Measurements from ENCODE around the gene KCNJ12.
"Not testable (repeated sequence)": the region's sequence is repeated elsewhere in the genome, so short reads cannot be mapped to it uniquely, and the experiment has no call there.

DNA sequence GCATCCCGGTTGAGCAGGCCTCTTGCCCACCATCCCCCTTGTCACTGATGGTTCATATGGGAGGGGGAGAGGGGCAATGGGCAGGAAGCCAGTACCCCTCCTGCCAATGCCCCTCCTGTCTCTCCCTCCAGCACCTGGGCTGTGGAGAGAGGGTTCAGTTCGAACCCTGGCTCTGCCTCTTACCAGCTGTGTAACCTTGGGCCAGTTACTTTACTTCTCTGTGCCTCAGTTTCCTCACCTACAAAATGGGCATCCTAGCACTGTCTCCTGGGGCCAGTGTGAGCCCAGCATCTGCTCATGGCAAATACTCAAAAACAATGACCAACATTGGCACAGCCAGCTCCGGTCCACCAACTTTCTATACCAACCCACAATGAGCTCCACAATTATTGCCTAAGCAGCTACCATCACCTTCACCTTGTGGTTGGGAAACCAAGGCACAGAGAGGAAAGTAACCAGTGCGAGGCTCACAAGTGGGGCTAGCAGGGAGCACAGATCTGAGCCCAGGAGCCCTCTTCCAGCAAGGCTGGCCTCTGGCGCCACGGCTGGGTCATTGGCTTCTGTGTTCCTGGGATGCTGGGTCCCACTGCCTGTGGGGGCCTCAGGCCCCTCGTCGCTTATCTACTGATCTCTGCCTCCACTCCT lies 38.1 kb upstream of the KCNJ12 start:
- TF ChIP-seq, protein P1, sequence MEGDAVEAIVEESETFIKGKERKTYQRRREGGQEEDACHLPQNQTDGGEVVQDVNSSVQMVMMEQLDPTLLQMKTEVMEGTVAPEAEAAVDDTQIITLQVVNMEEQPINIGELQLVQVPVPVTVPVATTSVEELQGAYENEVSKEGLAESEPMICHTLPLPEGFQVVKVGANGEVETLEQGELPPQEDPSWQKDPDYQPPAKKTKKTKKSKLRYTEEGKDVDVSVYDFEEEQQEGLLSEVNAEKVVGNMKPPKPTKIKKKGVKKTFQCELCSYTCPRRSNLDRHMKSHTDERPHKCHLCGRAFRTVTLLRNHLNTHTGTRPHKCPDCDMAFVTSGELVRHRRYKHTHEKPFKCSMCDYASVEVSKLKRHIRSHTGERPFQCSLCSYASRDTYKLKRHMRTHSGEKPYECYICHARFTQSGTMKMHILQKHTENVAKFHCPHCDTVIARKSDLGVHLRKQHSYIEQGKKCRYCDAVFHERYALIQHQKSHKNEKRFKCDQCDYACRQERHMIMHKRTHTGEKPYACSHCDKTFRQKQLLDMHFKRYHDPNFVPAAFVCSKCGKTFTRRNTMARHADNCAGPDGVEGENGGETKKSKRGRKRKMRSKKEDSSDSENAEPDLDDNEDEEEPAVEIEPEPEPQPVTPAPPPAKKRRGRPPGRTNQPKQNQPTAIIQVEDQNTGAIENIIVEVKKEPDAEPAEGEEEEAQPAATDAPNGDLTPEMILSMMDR (IDR thresholded peaks at IDR 0.05): not testable (repeated sequence)
- TF ChIP-seq POLR2AphosphoS5 (IDR thresholded peaks at IDR 0.05; ENCODE audit: insufficient read depth in 1 of 2, low read depth in 1 of 2): not testable (repeated sequence)
